ENCODE measurements around the gene SGK1. TPM values are rescaled to one million over a fixed set of nuclear protein-coding genes. Genes with fewer than 3 reads are reported as not detected.
"Not testable (repeated sequence)": the region's sequence is repeated elsewhere in the genome, so short reads cannot be mapped to it uniquely, and the experiment has no call there.

SGK1 gene
- polyA plus RNA-seq, 1 of the 3 experiments (the other 2 are of a cell fraction): 440 TPM

DNA sequence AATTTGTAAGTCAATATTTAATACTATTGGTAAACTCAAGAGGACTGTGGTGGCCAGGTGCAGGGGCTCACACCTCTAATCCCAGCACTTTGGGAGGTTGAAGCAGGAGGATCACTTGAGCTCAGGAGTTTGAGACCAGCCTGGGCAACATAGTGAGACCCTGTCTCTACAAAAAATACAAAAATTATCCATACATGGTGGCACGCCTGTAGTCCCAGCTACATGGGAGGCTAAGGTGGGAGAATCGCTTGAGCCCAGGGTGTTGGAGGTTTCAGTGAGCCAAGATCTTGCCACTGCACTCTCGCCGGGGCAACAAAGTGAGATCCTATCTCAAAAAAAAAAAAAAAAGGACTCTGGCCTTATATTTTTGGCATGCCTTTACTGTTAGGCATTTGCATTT lies 137.4 kb downstream of the SGK1 start:
- H3K9me2 ChIP-seq; H2AFZ ChIP-seq (ENCODE audit: low read depth); DNase-seq; H3K36me3 ChIP-seq (replicated peaks in 1 of 2; ENCODE audit: control insufficient read depth in 1 of 2, insufficient read depth in 2 of 2, low read length in 1 of 2); H3K4me1 ChIP-seq (ENCODE audit: control insufficient read depth in 1 of 2, insufficient read depth in 2 of 2, low read depth in 1 of 2, low read length in 1 of 2); H3K9ac ChIP-seq; H3K4me3 ChIP-seq (ENCODE audit: low read depth in 2 of 2, low read length in 1 of 2); H3K9me3 ChIP-seq; POLR2A ChIA-PET; H3K27me3 ChIP-seq (ENCODE audit: insufficient read depth); H4K20me1 ChIP-seq (ENCODE audit: insufficient read depth); H3K79me2 ChIP-seq (ENCODE audit: insufficient read depth); H3K27ac ChIP-seq (ENCODE audit: low read depth in 2 of 2, low read length in 1 of 2); H3K4me2 ChIP-seq; H3F3A ChIP-seq (replicated peaks; ENCODE audit: insufficient read depth): not testable (repeated sequence)
- CTCF ChIA-PET: interaction anchor here (0.7 to 6.1 kb wide), 4 partner anchors 61 to 702 kb away, joined by 3 to 47 read pairs (median 6); no protein-coding TSS in a partner anchor
- WGBS (ENCODE audit: low lambda C conversion rate): 94% methylated on average over 4 of the region's 4 CpGs

DNA sequence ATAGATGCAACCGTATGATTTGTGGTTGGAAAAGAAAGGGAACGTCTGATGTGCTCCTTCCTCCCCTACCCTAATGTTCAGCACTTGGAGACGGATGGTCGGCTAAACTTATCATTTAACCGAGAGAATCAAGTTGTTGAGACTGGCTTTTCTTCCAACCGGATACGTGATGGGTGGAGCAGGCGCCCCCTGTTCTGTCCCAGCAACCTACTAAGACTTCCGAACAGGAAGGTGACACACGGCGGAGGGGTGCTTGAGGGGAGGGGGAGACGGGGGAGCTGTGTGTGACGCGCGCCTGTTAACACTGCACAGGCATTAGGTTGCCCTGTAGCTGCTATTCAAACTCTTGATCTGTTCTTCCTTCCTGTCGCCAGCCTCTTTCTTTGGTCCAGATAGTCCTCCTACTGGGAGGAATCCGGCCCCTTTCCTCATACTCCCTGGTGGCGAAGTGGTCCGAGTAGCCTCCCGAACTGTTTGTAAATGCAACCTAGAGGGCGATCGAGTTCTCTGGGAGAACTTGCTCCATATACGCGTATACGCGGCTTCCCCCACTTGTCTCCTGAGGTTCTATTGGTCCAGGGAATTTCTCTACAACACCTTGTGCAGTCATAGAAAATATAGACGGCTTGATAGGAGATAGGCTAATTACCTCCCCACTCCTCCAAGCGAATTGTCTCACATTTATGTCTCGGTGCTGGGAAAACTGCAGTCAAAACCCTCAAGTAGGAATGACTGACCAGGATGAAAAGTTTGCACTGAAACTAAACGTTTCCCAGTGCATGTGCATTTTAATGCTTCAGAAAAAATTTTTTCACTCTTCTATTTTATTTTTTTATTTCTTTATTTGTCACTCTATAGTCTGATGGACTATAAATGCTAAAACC lies 139.5 kb downstream of the SGK1 start:
- no peaks in the 10 kb centered on the region for H3K9me3 ChIP-seq
- peak overlapping the region in 1 of 2 experiments; percentile 7; a peak in 2 of 4 replicates for H3K4me3 ChIP-seq (ENCODE audit: low read depth in 2 of 2, low read length in 1 of 2)
- H4K20me1 ChIP-seq (ENCODE audit: insufficient read depth): peaks cover 4% of the 10 kb centered on the region
- H3K79me2 ChIP-seq (ENCODE audit: insufficient read depth): peaks cover 12% of the 10 kb centered on the region
- H3K4me2 ChIP-seq: no peak overlapping the region
- no peaks in the 10 kb centered on the region for H3K27me3 ChIP-seq (ENCODE audit: insufficient read depth)
- no peaks in the 10 kb centered on the region for H3K9me2 ChIP-seq
- ChIA-PET CTCF (interaction anchor here (0.7 to 6.1 kb wide), 18 partner anchors 9 to 762 kb away, joined by 3 to 47 read pairs (median 5); no protein-coding TSS in a partner anchor), POLR2A (no interaction called here)
- no peak overlapping the region for H3K27ac ChIP-seq (ENCODE audit: low read depth in 2 of 2, low read length in 1 of 2)
- peak; percentile 66 for DNase-seq
- TF ChIP-seq RAD21 (IDR thresholded peaks at IDR 0.05; ENCODE audit: low read length) (peak; percentile 76), CHD2 (IDR thresholded peaks at IDR 0.05; ENCODE audit: low read length, partially characterized antibody) (peak; percentile 10), RCOR1 (IDR thresholded peaks at IDR 0.05; ENCODE audit: low read length) (no peak), YY1 (IDR thresholded peaks at IDR 0.05; ENCODE audit: low read depth) (no peak), SMC3 (IDR thresholded peaks at IDR 0.05; ENCODE audit: low read depth, low read length) (peak; percentile 61)
- TF ChIP-seq, protein P1, sequence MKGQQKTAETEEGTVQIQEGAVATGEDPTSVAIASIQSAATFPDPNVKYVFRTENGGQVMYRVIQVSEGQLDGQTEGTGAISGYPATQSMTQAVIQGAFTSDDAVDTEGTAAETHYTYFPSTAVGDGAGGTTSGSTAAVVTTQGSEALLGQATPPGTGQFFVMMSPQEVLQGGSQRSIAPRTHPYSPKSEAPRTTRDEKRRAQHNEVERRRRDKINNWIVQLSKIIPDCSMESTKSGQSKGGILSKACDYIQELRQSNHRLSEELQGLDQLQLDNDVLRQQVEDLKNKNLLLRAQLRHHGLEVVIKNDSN (IDR thresholded peaks at IDR 0.05; ENCODE audit: borderline replicate concordance, low read depth): no peak
- TF ChIP-seq, protein P2, sequence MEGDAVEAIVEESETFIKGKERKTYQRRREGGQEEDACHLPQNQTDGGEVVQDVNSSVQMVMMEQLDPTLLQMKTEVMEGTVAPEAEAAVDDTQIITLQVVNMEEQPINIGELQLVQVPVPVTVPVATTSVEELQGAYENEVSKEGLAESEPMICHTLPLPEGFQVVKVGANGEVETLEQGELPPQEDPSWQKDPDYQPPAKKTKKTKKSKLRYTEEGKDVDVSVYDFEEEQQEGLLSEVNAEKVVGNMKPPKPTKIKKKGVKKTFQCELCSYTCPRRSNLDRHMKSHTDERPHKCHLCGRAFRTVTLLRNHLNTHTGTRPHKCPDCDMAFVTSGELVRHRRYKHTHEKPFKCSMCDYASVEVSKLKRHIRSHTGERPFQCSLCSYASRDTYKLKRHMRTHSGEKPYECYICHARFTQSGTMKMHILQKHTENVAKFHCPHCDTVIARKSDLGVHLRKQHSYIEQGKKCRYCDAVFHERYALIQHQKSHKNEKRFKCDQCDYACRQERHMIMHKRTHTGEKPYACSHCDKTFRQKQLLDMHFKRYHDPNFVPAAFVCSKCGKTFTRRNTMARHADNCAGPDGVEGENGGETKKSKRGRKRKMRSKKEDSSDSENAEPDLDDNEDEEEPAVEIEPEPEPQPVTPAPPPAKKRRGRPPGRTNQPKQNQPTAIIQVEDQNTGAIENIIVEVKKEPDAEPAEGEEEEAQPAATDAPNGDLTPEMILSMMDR (IDR thresholded peaks at IDR 0.05): peak; percentile 58
- H3F3A ChIP-seq (replicated peaks; ENCODE audit: insufficient read depth): peaks cover 5% of the 10 kb centered on the region
- no peak overlapping the region for H2AFZ ChIP-seq (ENCODE audit: low read depth)
- no peaks in the 10 kb centered on the region; a peak in 2 of 4 replicates for H3K4me1 ChIP-seq (ENCODE audit: control insufficient read depth in 1 of 2, insufficient read depth in 2 of 2, low read depth in 1 of 2, low read length in 1 of 2)
- H3K9ac ChIP-seq: no peak overlapping the region
- WGBS (ENCODE audit: low lambda C conversion rate): 68% methylated on average over 30 of the region's 30 CpGs
- H3K36me3 ChIP-seq (replicated peaks in 1 of 2; ENCODE audit: control insufficient read depth in 1 of 2, insufficient read depth in 2 of 2, low read length in 1 of 2): peaks cover under 1 to 4% of the 10 kb centered on the region in 2 experiments

All from SK-N-SH (cell line).